Hematopoietic multipotent progenitor cell treated with erythropoietin and hydrocortisone succinate and interleukin-3 and kit ligand, for 8 days (in vitro differentiated cells): ENCODE results near the gene MT1HL1.

Experiments used
- DNase-seq: peaks from one replicate; pipeline ENCODE4 v3.0.0-alpha.2; 2015

MT1HL1 gene

GRCh38 chr1:237004116-237004515, at the start of gene MT1HL1:
Gene MT1HL1, minus strand, starts transcription at chr1:237004441. Its CDS starts 69 bp downstream, at chr1:237004372.
- no peak for DNase-seq

- no peak for DNase-seq
Observed at GRCh38 chr1:237050915-237051314, 46.7 kb upstream of the MT1HL1 start.

GRCh38 chr1:237050185-237050584, 45.9 kb upstream of the MT1HL1 start:
- no peak for DNase-seq

- DNase-seq, result no peak
Observed at GRCh38 chr1:237048803-237049202, 44.6 kb upstream of the MT1HL1 start.

DNA sequence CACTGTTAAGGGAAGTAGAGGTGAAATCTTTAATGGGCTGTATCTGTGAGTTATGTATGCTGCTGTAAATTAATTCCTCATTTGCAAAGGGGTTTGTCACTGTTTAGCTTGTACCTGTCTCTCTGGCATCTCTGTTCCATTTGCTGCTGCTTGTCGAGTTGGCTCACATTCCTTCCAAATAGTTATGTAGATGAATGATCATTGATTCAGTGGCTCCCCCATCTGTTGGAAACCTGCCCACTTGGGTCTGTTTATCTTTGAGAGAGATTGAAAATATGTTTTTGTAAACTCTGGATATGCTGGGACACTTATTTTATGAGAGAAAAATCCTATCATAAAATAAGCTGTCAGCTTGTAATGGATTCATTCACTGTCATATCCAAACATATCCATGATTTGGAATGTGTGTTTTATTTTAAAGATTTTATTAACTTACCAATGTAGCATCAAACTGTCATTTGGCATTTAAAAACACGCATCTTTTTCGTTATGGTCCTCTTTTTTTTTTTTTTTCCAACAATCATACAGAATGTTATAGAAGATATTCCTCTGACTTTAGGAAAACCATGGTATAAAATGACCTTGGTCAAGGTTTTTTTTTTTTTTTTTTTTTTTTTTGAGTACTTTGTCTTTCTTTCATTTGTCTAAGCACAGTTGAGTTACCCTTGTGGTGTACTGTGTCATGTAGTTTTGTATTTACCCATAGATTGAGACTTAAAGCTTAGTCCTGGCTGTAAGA, 41.2 kb upstream of the MT1HL1 start:
- DNase-seq, result peak; percentile 38

GRCh38 chr1:237043846-237044636, 39.8 kb upstream of the MT1HL1 start:
- DNase-seq, result no peak

GRCh38 chr1:237042892-237043576, 38.8 kb upstream of the MT1HL1 start:
- no peak for DNase-seq

DNA sequence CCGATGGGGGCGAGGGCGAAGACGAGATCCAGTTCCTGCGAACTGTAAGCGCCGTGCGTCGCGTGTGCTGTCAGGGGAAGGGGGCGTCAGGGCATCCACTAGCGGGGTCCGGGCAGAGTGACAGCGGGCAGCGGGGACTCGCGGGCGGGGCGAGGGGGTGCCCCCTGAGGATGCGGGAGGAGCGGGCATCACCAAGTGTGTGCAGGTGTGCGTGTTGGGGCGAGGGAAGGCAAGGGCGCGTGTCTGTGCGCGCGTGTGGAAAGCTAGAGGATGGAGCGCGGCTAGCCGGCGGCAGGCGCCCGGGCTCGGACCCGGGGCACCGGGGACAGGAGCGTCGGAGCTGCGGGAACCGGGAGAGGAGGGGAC, 38.3 kb upstream of the MT1HL1 start:
- DNase-seq, result no peak

DNA sequence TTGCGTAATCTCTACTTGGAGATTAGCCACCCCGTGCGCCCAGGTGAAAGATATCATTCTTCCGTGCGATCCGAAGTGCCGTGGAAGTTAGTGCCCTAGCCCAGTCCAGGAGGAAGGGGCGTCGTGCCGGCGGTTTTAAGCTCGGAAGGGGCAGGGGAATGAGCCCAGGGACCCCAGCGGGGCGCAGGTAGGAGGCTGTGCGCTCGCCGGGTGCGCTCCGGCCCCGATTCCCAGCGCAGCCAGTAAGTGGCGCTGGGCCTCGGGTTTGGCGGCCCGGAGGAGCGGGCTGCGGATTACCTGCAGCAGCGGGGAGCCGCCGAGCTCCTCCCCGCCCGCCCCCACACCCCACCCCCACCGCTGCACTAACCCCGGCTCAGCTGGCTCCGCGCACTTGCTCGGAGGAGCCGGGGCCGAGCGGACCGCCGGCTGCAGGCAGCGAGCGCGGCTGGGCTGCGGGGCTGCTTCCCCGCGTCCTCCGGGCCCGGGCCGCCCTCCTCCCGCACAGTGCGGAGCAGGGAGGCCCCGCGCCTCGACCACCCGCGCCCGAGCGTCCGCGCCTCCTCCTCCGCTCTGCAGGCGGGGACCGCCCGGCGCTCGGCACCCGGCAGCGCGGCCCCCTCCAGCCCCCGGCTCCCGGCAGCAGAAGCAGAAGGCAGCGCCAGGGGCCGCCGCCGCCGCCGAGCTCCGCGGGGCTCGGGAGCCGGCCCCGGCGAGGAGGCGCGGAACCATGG, 37.7 kb upstream of the MT1HL1 start, which contains the start of gene RYR2:
Gene RYR2 (plus strand): TSS at position 390 of the 731 bp plus-strand sequence. CDS start 338 bp downstream, at position 728.
- no peak for DNase-seq

- no peak for DNase-seq
Observed at GRCh38 chr1:237041461-237041794, 37.2 kb upstream of the MT1HL1 start.

DNA sequence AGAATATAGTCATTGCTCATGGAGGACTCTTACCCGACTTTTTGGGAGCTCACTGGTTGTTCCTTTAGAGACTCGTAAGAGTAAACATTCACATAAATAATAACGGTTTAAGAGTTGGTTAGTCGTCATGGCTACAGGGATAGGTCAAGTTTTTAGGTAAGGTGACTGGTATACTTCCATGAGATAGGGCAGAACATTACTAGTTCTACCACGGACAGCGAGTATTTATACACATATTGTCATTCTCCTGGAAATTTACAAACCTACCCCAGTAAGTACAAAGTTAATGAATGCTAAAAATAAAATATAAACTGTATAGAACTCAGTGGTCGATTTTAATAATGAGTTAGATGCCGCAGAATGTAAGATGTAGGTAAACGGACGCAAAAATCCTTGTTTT, 36.6 kb upstream of the MT1HL1 start:
- DNase-seq, result no peak

GRCh38 chr1:237038211-237038610, 34.0 kb upstream of the MT1HL1 start:
- no peak for DNase-seq

GRCh38 chr1:237035759-237036158, 31.5 kb upstream of the MT1HL1 start:
- no peak for DNase-seq

GRCh38 chr1:237033804-237034203, 29.6 kb upstream of the MT1HL1 start:
- no peak for DNase-seq

GRCh38 chr1:237033061-237033460, 28.8 kb upstream of the MT1HL1 start:
- no peak for DNase-seq

DNA sequence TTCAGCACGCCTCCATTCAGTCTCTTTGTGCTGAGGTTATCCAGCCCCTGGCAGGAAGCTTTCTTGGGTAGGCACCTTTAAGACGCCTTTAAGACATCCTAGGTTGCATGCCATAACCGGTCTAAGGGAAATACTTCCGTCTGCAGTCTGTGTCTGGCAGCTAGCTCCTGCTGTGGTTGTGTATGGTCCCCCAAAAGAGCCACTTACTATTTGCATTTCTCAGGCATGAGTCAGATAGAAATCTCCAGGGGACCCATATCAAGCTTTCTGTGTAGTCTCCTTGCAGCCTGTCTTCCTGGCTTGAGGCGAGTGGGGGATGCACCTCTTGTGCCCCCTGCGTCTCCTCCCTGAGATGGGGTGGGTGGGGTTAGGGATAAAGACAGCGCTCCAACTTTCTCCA, 27.8 kb upstream of the MT1HL1 start:
- no peak for DNase-seq

GRCh38 chr1:237031480-237031879, 27.2 kb upstream of the MT1HL1 start:
- DNase-seq, result no peak

DNA sequence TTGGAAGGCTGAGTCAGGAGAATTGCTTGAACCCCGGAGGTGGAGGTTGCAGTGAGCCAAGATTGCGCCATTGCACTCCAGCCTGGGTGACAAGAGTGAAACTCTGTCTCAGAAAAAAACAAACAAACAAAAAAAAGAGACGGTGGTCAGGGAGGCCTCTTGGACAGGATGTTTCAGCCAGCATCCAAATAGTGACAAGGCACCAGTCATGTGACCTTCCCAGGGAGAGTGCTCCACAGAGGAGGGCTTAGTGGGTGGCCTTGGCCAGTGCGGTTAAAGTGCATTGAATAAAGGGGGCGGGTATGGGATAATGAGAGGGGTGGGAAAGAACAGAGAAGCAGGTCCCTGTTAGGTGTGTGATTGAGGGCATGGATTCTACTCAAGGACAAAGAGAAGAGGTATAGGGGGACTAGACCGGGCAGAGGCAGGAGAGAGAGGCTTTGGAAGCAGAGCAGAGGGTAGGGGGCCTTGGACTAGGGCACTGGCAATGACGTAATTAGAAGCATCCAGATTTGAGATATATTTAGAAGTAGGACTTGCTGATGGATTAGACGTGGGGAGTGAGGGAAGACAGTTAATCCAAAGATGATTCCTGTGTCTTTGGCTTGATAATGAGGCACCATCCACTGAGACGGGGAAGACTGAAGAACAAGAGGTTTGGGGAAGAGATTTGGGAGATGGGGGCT, 25.8 kb upstream of the MT1HL1 start:
- no peak for DNase-seq

- DNase-seq, result no peak
Observed at GRCh38 chr1:237029240-237029639, 25.0 kb upstream of the MT1HL1 start.

DNA sequence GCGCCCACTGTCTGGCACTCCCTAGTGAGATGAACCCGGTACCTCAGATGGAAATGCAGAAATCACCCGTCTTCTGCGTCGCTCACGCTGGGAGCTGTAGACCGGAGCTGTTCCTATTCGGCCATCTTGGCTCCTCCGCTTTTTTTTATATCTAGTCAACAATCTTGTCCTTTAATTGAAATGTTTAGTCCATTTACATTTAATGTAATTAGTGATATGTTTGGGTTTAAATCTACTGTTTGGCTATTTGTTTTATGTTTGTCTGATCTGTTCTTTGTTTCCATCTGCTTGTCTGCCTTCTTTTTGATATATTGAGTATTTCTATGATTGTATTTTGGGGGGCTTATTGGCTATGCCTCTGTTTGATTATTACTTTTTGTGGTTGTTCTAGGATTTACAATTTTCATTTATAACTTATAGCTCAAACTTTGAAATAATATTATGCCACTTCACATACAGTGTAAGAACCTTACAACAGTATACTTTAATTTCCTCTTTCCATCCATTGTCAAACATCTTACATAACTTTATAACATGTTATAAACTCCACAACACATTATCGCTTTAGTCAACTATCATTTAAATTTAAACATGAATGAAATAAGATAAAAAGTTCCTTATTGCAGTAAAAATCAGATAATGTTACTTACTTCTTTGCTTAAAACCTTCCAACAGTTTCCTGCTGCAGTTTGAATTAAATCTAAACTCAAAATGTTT, 21.3 kb upstream of the MT1HL1 start:
- no peak for DNase-seq

- DNase-seq, result no peak
Observed at GRCh38 chr1:237018896-237019295, 14.7 kb upstream of the MT1HL1 start.

DNA sequence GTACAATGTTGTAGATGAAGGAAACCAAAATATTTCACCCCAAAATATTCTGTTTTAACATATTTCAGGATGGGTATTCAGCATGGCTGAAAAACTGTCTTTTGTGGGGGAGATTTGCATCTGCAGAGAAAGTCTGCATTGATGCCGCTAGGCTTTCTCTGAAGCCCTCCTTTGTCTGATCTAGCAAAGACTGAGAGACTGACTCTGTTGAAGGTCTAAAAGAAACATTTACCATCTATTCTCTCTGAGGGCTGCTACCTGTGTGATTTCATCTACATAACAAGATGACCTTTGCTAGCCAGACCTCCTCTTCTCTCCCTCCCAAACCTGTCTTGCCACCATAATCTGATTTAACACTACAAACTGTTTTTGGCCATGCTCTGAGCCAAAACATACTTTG, 12.4 kb upstream of the MT1HL1 start:
- no peak for DNase-seq
